GM12878 (cell line): Measurements from ENCODE around the gene WASF2. TPM values are rescaled to one million over a fixed set of nuclear protein-coding genes. Genes with fewer than 3 reads are reported as not detected.

Experiments
- CHD4 ChIP-seq: fragments of 200-600 bp; sonication (generic); IDR thresholded peaks from 2 replicates; pipeline ENCODE4 v1.6.1; 2016; ENCODE audit warnings: mild to moderate bottlenecking
- DPF2 ChIP-seq: fragments of 450-650 bp; IDR thresholded peaks from 2 replicates; pipeline ENCODE4 v1.6.1; 2017; ENCODE audit warnings: mild to moderate bottlenecking
- EGR1 ChIP-seq, 2 experiments: IDR thresholded peaks; 1 replicate in 1 of 2; 2 replicates in 1 of 2; pipeline ENCODE4 v1.6.1; 2011 to 2012; ENCODE audit warnings: low read depth in 2 of 2, low read length in 2 of 2, borderline replicate concordance in 1 of 2, mild to moderate bottlenecking in 1 of 2, moderate library complexity in 1 of 2
- FOXK2 ChIP-seq: fragments of 450-650 bp; IDR thresholded peaks from 2 replicates; pipeline ENCODE4 v1.6.1; 2017; ENCODE audit warnings: mild to moderate bottlenecking, moderate library complexity
- HDGF ChIP-seq: fragments of 450-650 bp; IDR thresholded peaks from 2 replicates; pipeline ENCODE4 v1.6.1; 2016; ENCODE audit warnings: antibody characterized with exemption
- NR2C2 ChIP-seq: IDR thresholded peaks from 2 replicates; pipeline ENCODE4 v1.6.1; 2011; ENCODE audit warnings: borderline replicate concordance, low read depth; ENCODE audit not compliant: control insufficient read depth, insufficient read length
- PAX5 ChIP-seq: IDR thresholded peaks from 2 replicates; pipeline ENCODE4 v1.6.1; 2011; ENCODE audit warnings: low read depth, low read length, borderline replicate concordance
- PRDM15 ChIP-seq: fragments of 450-650 bp; formaldehyde crosslinking; IDR thresholded peaks from 2 replicates; pipeline ENCODE4 v1.4.0; 2020; ENCODE audit warnings: mild to moderate bottlenecking, moderate library complexity
- SREBF2 ChIP-seq: IDR thresholded peaks from 2 replicates; pipeline ENCODE4 v1.6.1; 2012; ENCODE audit warnings: mild to moderate bottlenecking, low read length
- STAT1 ChIP-seq: fragments of 450-650 bp; conservative IDR thresholded peaks from 2 replicates; pipeline ENCODE4 v1.6.1; 2014; ENCODE audit warnings: antibody characterized with exemption, mild to moderate bottlenecking
- ZBTB40 ChIP-seq: fragments of 450-650 bp; IDR thresholded peaks from 2 replicates; pipeline ENCODE4 v1.6.1; 2016; ENCODE audit warnings: mild to moderate bottlenecking, moderate library complexity, borderline replicate concordance
- ZNF217 ChIP-seq: fragments of 450-650 bp; IDR thresholded peaks from 2 replicates; pipeline ENCODE4 v1.6.1; 2017; ENCODE audit warnings: antibody characterized with exemption, mild to moderate bottlenecking
- ZNF622 ChIP-seq: fragments of 450-650 bp; IDR thresholded peaks from 2 replicates; pipeline ENCODE4 v1.6.1; 2017; ENCODE audit warnings: mild to moderate bottlenecking, inconsistent platforms
- polyA plus RNA-seq, 11 experiments: library from polyadenylated mRNA; depleted of rRNA in 4 of 11; unstranded in 6 of 11; stranded (reverse) in 5 of 11; fragments of >200 nt; fragmentation: Nextera tagmentation in 4 of 11; fragmentation: Illumina TruSeq in 1 of 11; extraction: Ambion mirVana in 4 of 11; extraction: Trizol in 1 of 11; gene quantifications; 1 replicate in 1 of 11; 2 replicates in 10 of 11; pipeline versions ENCODE4 v1.2.1 to v1.2.3, GENCODE V29; 2011 to 2016; ENCODE audit warnings: inconsistent platforms in 2 of 11, missing spikeins in 2 of 11, low read depth in 1 of 11
- total RNA-seq, 4 experiments: library from RNA; depleted of rRNA in 3 of 4; stranded (reverse); fragments of >200 nt in 3 of 4; fragmentation: Illumina TruSeq in 1 of 4; extraction: Trizol in 1 of 4; gene quantifications; 2 replicates each; pipeline versions ENCODE4 v1.2.1 to v1.2.3, GENCODE V29; 2013 to 2021

The WASF2 gene
- total and polyA plus RNA-seq, 10 of the 15 experiments (the other 5 are each of a cell fraction or from before 2014, with no cell fraction given): 7.0 to 111 (median 37.1) TPM

GRCh38 chr1:27392096-27392777 lies 97.7 kb downstream of the WASF2 start, which contains the start of gene GPR3 (continued):
- TF ChIP-seq ZBTB40 (no peak), DPF2 (peak; percentile 66), PRDM15 (no peak), FOXK2 (no peak), STAT1 (no peak), CHD4 (no peak), ZNF622 (no peak), PAX5 (no peak), SREBF2 (no peak), NR2C2 (no peak), HDGF (0 out of 2 replicates have a peak, but pooled peaks have one; percentile 53), EGR1 (IDR thresholded peaks at IDR 0.05; ENCODE audit: borderline replicate concordance in 1 of 2, low read depth in 2 of 2, low read length in 2 of 2) (peak in 1 of 2 experiments; percentile 50; a peak in 1 of 3 replicates), ZNF217 (no peak)
- TF ChIP-seq, all 136 proteins: peak for 22
